ENCODE measurements around the gene CYS1.

- TF ChIP-seq YY1 (IDR thresholded peaks at IDR 0.05; ENCODE audit: insufficient read depth, insufficient read length) (no peak), ZNF274 (IDR thresholded peaks at IDR 0.05; ENCODE audit: low read depth, low read length) (no peak), SUZ12 (IDR thresholded peaks at IDR 0.05; ENCODE audit: extremely low read depth, insufficient read depth, insufficient read length) (no peak)
Measured at GRCh38 chr2:10008809-10009176, 71.4 kb downstream of the CYS1 start.

Measured in NT2/D1 (cell line).